PC-3 (cell line): ENCODE data around the gene KCNIP4.

Experiments used
- EZH2 ChIP-seq: fragments of 300-600 bp; sonication (generic); IDR thresholded peaks from one replicate; pipeline ENCODE4 v1.6.1; 2017; ENCODE audit warnings: antibody characterized with exemption, mild to moderate bottlenecking, low read length; ENCODE audit not compliant: unreplicated experiment
- TF ChIP-seq, protein P1 (sequence below): fragments of 300-600 bp; sonication (generic); conservative IDR thresholded peaks from 2 replicates; pipeline ENCODE4 v1.5.1; 2017; ENCODE audit warnings: antibody characterized with exemption, low read depth, mild to moderate bottlenecking, low read length

DNA sequence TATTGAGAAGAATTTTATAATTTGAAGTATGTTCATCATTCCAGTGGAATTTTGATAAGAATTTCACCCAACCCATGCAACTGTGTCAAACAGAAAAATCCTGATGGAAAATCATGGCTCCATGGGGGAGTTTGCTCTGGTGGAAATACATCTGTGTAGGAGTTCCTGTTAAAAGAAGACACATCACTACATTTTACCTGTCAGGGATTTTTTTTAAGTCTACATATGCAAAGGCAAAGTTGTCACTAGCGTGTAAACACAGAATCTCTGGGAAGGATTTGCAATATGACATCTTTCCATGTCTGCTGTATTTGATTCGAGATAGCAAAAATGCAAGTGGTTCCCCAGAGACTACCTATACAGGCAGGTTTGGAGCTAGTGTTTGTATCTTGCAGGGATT is 581.0 kb downstream of the KCNIP4 start:
- TF ChIP-seq, protein P1, sequence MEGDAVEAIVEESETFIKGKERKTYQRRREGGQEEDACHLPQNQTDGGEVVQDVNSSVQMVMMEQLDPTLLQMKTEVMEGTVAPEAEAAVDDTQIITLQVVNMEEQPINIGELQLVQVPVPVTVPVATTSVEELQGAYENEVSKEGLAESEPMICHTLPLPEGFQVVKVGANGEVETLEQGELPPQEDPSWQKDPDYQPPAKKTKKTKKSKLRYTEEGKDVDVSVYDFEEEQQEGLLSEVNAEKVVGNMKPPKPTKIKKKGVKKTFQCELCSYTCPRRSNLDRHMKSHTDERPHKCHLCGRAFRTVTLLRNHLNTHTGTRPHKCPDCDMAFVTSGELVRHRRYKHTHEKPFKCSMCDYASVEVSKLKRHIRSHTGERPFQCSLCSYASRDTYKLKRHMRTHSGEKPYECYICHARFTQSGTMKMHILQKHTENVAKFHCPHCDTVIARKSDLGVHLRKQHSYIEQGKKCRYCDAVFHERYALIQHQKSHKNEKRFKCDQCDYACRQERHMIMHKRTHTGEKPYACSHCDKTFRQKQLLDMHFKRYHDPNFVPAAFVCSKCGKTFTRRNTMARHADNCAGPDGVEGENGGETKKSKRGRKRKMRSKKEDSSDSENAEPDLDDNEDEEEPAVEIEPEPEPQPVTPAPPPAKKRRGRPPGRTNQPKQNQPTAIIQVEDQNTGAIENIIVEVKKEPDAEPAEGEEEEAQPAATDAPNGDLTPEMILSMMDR, result no peak
- no peak for TF ChIP-seq EZH2
